Thyroid gland (tissue), 4 donors: ENCODE measurements around the gene MLYCD. TPM values are rescaled to one million over a fixed set of nuclear protein-coding genes. Genes with fewer than 3 reads are reported as not detected.

Experiments used
- DNase-seq, 2 donors: peaks; one replicate each; pipeline ENCODE4 v3.0.0-alpha.2; 2019
- H3K27ac ChIP-seq, 3 donors: fragments of 200-600 bp; sonication (generic); 1 replicate in 2 of 3; 2 replicates in 1 of 3; pipeline ENCODE4 v1.5.1; 2016 to 2019; ENCODE audit warnings: mild to moderate bottlenecking in 1 of 3, moderate library complexity in 1 of 3
- H3K27me3 ChIP-seq: fragments of 200-600 bp; sonication (generic); one replicate; pipeline ENCODE4 v1.5.1; 2019
- H3K36me3 ChIP-seq, 2 donors: fragments of 200-600 bp; sonication (generic); one replicate each; pipeline ENCODE4 v1.5.1; 2016 to 2019
- H3K4me1 ChIP-seq, 2 donors: fragments of 200-600 bp; sonication (generic); one replicate each; pipeline ENCODE4 v1.5.1; 2017 to 2019
- H3K4me3 ChIP-seq, 3 donors: fragments of 200-600 bp; sonication (generic); replicated peaks in 1 of 3; 1 replicate in 2 of 3; 2 replicates in 1 of 3; pipeline ENCODE4 v1.5.1; 2016; ENCODE audit warnings: mild to moderate bottlenecking in 1 of 3
- H3K9me3 ChIP-seq: fragments of 200-600 bp; sonication (generic); one replicate; pipeline ENCODE4 v1.5.1; 2017
- POLR2A ChIP-seq, 2 donors: fragments of 450-650 bp; IDR thresholded peaks; one replicate each; pipeline ENCODE4 v1.6.1; 2017; ENCODE audit warnings: antibody characterized with exemption in 2 of 2, mild to moderate bottlenecking in 2 of 2, moderate library complexity in 1 of 2
- WGBS, 2 donors: methylation state at CpG; one replicate each; pipeline ENCODE4 v1.1.5; 2017; 5-methylcytosine and 5-hydroxymethylcytosine counted together
- intact Hi-C: fragments of 100-400 bp; cut with DNase I; formaldehyde crosslinking; loops from one replicate; pipeline ENCODE4 v1.15.1; 2023
- total RNA-seq, 4 donors: library from RNA; depleted of rRNA; stranded (reverse); fragments of >200 nt; gene quantifications; one replicate each; pipeline ENCODE4 v1.2.3, GENCODE V29; 2016
- TF ChIP-seq, protein P1 (sequence below), 6 experiments: fragments of 200-600 bp in 3 of 6; fragments of 450-650 bp in 3 of 6; sonication (generic) in 3 of 6; IDR thresholded peaks; one replicate each; pipeline ENCODE4 v1.5.1; 2016 to 2019; ENCODE audit warnings: antibody characterized with exemption in 6 of 6, mild to moderate bottlenecking in 2 of 6, inconsistent platforms in 1 of 6, moderate library complexity in 1 of 6

Gene MLYCD
- total RNA-seq, 4 donors from 2014 or later: 9.9 to 22.0 (median 12.0) TPM

GRCh38 chr16:83931556-83931955 lies 32.6 kb downstream of the MLYCD start:
- WGBS, 2 donors: 91 to 95% methylated on average over 11 to 17 of the region's 17 CpGs
- DNase-seq: no peak
- intact Hi-C loops: no loop called here

GRCh38 chr16:83932304-83932703 lies 33.4 kb downstream of the MLYCD start:
- Histone ChIP-seq H3K4me1 (no peaks in the 10 kb centered on the region), H3K9me3 (no peaks in the 10 kb centered on the region), H3K4me3 (no peak overlapping the region), H3K27me3 (no peaks in the 10 kb centered on the region), H3K36me3 (no peaks in the 10 kb centered on the region), H3K27ac (no peak overlapping the region)
- intact Hi-C loops: no loop called here
- no peak for DNase-seq
- TF ChIP-seq, protein P1, sequence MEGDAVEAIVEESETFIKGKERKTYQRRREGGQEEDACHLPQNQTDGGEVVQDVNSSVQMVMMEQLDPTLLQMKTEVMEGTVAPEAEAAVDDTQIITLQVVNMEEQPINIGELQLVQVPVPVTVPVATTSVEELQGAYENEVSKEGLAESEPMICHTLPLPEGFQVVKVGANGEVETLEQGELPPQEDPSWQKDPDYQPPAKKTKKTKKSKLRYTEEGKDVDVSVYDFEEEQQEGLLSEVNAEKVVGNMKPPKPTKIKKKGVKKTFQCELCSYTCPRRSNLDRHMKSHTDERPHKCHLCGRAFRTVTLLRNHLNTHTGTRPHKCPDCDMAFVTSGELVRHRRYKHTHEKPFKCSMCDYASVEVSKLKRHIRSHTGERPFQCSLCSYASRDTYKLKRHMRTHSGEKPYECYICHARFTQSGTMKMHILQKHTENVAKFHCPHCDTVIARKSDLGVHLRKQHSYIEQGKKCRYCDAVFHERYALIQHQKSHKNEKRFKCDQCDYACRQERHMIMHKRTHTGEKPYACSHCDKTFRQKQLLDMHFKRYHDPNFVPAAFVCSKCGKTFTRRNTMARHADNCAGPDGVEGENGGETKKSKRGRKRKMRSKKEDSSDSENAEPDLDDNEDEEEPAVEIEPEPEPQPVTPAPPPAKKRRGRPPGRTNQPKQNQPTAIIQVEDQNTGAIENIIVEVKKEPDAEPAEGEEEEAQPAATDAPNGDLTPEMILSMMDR (IDR thresholded peaks at IDR 0.05): no peak
- TF ChIP-seq POLR2A (IDR thresholded peaks at IDR 0.05): no peak
- WGBS, 2 donors: 90 to 97% methylated on average over 9 to 11 of the region's 11 CpGs

More at GRCh38 chr16:83931556-83931955, 32.6 kb downstream of the MLYCD start:
- Histone ChIP-seq H3K4me1 (no peaks in the 10 kb centered on the region), H3K36me3 (no peaks in the 10 kb centered on the region), H3K9me3 (no peaks in the 10 kb centered on the region), H3K27me3 (no peaks in the 10 kb centered on the region), H3K27ac (no peak overlapping the region), H3K4me3 (no peak overlapping the region)
- TF ChIP-seq, protein P1 (IDR thresholded peaks at IDR 0.05): no peak
- no peak for TF ChIP-seq POLR2A (IDR thresholded peaks at IDR 0.05)

- Histone ChIP-seq H3K9me3 (no peaks in the 10 kb centered on the region), H3K4me1 (no peaks in the 10 kb centered on the region), H3K27me3 (no peaks in the 10 kb centered on the region), H3K4me3 (no peak overlapping the region), H3K27ac (no peak overlapping the region), H3K36me3 (no peaks in the 10 kb centered on the region)
- DNase-seq: no peak
- WGBS, 2 donors: 88 to 90% methylated on average over 25 of the region's 25 CpGs
- no peak for TF ChIP-seq POLR2A (IDR thresholded peaks at IDR 0.05)
- TF ChIP-seq, protein P1 (IDR thresholded peaks at IDR 0.05): no peak
- intact Hi-C loops: no loop called here
Measured at GRCh38 chr16:83932955-83933673, 34.2 kb downstream of the MLYCD start.

DNA sequence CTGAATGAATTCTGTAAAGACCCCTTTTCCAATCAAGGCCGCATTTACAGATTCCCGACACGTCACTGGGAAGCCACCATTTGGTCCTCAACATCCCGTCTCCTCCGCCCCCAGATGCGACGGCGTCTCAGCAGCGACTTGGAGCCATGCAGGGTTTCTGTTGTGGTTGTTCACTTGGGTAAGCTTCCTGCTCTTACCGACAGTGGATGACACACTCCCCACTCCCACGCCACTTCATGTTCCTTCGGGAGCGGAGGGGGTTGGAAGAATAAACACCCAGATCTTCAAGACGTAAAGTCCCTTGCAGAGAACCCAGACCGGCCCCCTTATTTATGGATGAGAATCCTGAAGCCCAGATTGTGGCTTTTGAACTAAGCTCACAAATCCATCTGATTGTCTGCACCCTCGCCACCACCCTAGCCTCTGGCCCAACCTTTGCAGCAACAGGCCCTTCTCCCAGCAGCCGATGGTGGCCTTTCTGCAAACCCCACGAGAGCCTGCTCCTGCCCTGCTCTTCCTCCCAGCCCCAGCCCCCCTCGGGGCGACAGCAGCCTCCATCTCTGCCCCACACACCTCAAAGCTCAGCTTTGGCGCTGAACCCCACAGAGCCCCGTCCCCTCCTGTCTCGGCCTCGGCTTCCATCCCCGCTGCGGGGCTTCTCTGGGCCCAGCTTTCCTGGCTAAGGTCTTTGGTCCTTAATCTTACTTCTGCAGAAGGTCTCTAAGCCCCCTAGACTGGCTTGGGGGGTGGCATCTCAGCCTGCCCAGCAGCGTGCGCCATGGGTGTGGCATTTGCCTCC lies 35.2 kb downstream of the MLYCD start:
- TF ChIP-seq POLR2A (IDR thresholded peaks at IDR 0.05): no peak
- TF ChIP-seq, protein P1 (IDR thresholded peaks at IDR 0.05): no peak
- WGBS, 2 donors: 84 to 86% methylated on average over 27 of the region's 28 CpGs
- no peak for DNase-seq
- no peak overlapping the region for H3K4me3 ChIP-seq
- intact Hi-C loops: no loop called here
- H3K27me3 ChIP-seq: no peaks in the 10 kb centered on the region
- no peak overlapping the region for H3K27ac ChIP-seq
- no peaks in the 10 kb centered on the region for H3K36me3 ChIP-seq
- no peaks in the 10 kb centered on the region for H3K4me1 ChIP-seq
- no peaks in the 10 kb centered on the region for H3K9me3 ChIP-seq

GRCh38 chr16:83934684-83934977 lies 35.7 kb downstream of the MLYCD start:
- Histone ChIP-seq H3K27ac (no peak overlapping the region), H3K27me3 (no peaks in the 10 kb centered on the region), H3K4me1 (no peaks in the 10 kb centered on the region), H3K4me3 (no peak overlapping the region), H3K9me3 (no peaks in the 10 kb centered on the region), H3K36me3 (no peaks in the 10 kb centered on the region)
- TF ChIP-seq, protein P1 (IDR thresholded peaks at IDR 0.05): no peak
- TF ChIP-seq POLR2A (IDR thresholded peaks at IDR 0.05): no peak
- WGBS, 2 donors: 65 to 77% methylated on average over 8 to 12 of the region's 12 CpGs
- intact Hi-C loops: no loop called here
- no peak for DNase-seq
